Calu3 (cell line): ENCODE data around the gene GTF2H2C. TPM values are rescaled to one million over a fixed set of nuclear protein-coding genes. Genes with fewer than 3 reads are reported as not detected.
"Not testable (repeated sequence)": the region's sequence is repeated elsewhere in the genome, so short reads cannot be mapped to it uniquely, and the experiment has no call there.

Experiments used
- BruUV-seq: library from RNA; stranded (reverse); fragments of 400-500 nt; replicated peaks from 2 replicates; lab custom pipeline; 2021; lab: Mats Ljungman, UMichigan
- CTCF ChIA-PET: fragments of 300-600 bp; sonication (Branson Sonifier 250); formaldehyde crosslinking; loops from one replicate; lab custom pipeline; 2022; ENCODE audit warnings: antibody characterized with exemption; lab: Charles Lee
- DNase-seq: peaks from one replicate; pipeline ENCODE4 v3.0.0; 2022
- H3K27ac Mint-ChIP-seq: one replicate; pipeline ENCODE4 v1.8.0; 2022; ENCODE audit warnings: mixed read lengths; ENCODE audit not compliant: unreplicated experiment
- H3K27me3 Mint-ChIP-seq: one replicate; pipeline ENCODE4 v1.8.0; 2022; ENCODE audit warnings: mixed read lengths; ENCODE audit not compliant: unreplicated experiment
- H3K36me3 Mint-ChIP-seq: one replicate; pipeline ENCODE4 v1.8.0; 2022; ENCODE audit warnings: mild to moderate bottlenecking, moderate library complexity, mixed read lengths; ENCODE audit not compliant: insufficient read depth, unreplicated experiment
- H3K4me1 Mint-ChIP-seq: one replicate; pipeline ENCODE4 v1.8.0; 2022; ENCODE audit warnings: mild to moderate bottlenecking, low read depth, mixed read lengths; ENCODE audit not compliant: unreplicated experiment
- H3K4me3 Mint-ChIP-seq: one replicate; pipeline ENCODE4 v1.8.0; 2022; ENCODE audit warnings: mild to moderate bottlenecking, low read depth, moderate library complexity, mixed read lengths; ENCODE audit not compliant: unreplicated experiment
- H3K9me3 Mint-ChIP-seq: one replicate; pipeline ENCODE4 v1.8.0; 2022; ENCODE audit warnings: low read depth, mixed read lengths; ENCODE audit not compliant: unreplicated experiment
- intact Hi-C: fragments of 100-400 bp; cut with micrococcal nuclease; formaldehyde crosslinking; loops from one replicate; pipeline ENCODE4 v1.10.0; 2022; ENCODE audit not compliant: unreplicated experiment
- total RNA-seq: library from RNA; stranded (reverse); gene quantifications from 2 replicates; pipeline ENCODE4 v1.2.3, GENCODE V29; 2022

GTF2H2C gene
- total RNA-seq, 1 experiment from 2014 or later, result 28.8 TPM

DNA sequence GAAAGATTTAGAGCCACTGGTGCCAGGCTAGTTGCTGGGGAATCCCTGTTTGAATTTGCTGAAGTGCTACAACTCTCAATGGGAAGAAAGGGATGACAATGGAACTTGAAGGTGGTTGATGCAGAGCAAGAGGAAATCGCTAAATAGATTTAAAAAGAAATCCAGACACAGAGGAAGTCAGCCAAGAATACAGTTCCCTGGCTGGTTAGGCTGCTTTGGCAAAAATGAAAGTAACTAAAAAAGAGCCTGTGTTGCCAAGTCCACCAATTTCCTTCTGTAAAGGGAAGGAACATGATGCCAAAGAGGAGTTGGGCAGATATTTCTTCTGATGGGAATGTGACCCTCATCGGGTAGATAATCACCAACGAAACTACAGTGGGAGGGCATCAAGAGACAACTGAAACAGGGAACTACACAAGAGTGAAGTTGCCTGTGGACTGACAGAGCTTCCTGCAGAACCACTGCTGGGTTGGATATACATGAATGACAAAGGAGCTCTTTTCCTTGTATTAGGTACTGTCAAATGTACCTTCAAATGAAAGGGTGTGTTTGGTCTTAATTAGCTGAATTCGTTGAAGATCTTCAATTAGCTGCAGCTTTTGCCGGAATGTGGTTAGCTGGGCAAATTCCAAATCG lies 49.0 kb downstream of the GTF2H2C start:
- BruUV-seq, H3K4me1 Mint-ChIP-seq, CTCF ChIA-PET, H3K4me3 Mint-ChIP-seq, H3K27ac Mint-ChIP-seq, intact Hi-C loops, H3K27me3 Mint-ChIP-seq, DNase-seq, H3K36me3 Mint-ChIP-seq, H3K9me3 Mint-ChIP-seq: not testable (repeated sequence)

DNA sequence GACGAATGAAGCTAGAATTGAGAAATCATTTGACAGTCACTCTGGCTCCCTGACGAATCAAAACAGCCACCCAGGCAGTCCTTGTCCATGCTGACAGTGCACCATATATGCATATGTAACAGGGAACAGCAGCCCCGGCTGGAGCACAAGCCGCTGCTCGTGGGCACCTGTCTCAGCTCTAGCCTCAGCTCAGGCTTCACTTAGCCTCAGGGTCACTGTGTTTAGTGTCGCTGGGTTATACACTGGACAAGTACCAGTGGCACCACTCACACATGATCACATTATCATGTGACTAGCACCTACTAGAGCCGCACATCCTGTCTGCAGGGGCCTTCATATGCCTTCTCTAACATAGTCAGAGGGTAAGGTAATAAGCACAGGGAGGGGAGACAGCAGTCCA lies 54.9 kb downstream of the GTF2H2C start:
- not testable (repeated sequence) for BruUV-seq, H3K27ac Mint-ChIP-seq

DNA sequence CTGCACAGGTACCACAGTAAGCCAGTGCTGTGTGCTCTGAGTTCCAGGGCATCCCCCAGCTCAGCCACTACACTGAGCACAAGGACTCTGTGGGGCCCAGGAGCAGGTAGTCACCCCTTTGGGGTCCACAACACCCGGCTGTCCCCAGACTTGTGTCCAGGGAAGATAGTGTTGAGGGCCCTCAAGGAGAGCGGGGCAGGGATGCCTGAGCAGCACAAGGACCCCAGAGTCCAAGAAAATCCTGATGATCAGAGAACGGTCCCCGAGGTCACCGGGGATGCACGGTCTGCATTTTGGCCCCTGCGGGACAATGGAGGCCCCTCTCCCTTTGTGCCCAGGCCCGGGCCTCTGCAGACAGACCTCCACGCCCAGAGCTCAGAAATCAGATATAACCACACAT lies 71.9 kb downstream of the GTF2H2C start:
- H3K4me1 Mint-ChIP-seq, CTCF ChIA-PET, BruUV-seq: not testable (repeated sequence)

More for the DNA sequence above, 54.9 kb downstream of the GTF2H2C start:
- H3K27me3 Mint-ChIP-seq, DNase-seq, H3K9me3 Mint-ChIP-seq, CTCF ChIA-PET, H3K4me3 Mint-ChIP-seq, H3K36me3 Mint-ChIP-seq, intact Hi-C loops, H3K4me1 Mint-ChIP-seq: not testable (repeated sequence)

More for the DNA sequence above, 71.9 kb downstream of the GTF2H2C start:
- DNase-seq, intact Hi-C loops, H3K9me3 Mint-ChIP-seq, H3K27me3 Mint-ChIP-seq, H3K36me3 Mint-ChIP-seq, H3K4me3 Mint-ChIP-seq, H3K27ac Mint-ChIP-seq: not testable (repeated sequence)

Other genes starting within 250 kb of the GTF2H2C start
- gene CCDC125, start 227.4 kb upstream of the GTF2H2C start, total RNA-seq, result 12.4 and 13.4 TPM in 2 replicates
- 32.9 and 33.6 TPM in 2 replicates for gene AK6, start 190.7 kb upstream of the GTF2H2C start, total RNA-seq
- 65.8 and 74.2 TPM in 2 replicates for gene TAF9, start 190.7 kb upstream of the GTF2H2C start, total RNA-seq
- gene RAD17, start 190.4 kb upstream of the GTF2H2C start, total RNA-seq, result 16.9 and 17.7 TPM in 2 replicates
- gene MARVELD2, start 145.1 kb upstream of the GTF2H2C start, total RNA-seq, result 40.9 and 46.0 TPM in 2 replicates
- 154 and 161 TPM in 2 replicates for gene OCLN, start 67.4 kb upstream of the GTF2H2C start, total RNA-seq